Kidney epithelial cell (primary cell): ENCODE data around the gene AKT2. TPM values are rescaled to one million over a fixed set of nuclear protein-coding genes. Genes with fewer than 3 reads are reported as not detected.

Source experiments
- DNase-seq: peaks from one replicate; pipeline ENCODE4 v3.0.0-alpha.2; 2010; ENCODE audit warnings: low read depth
- H3K27me3 ChIP-seq: 2 replicates; pipeline ENCODE4 v1.6.0; 2011; ENCODE audit warnings: low read length; ENCODE audit not compliant: control insufficient read depth, insufficient read depth
- H3K36me3 ChIP-seq: 2 replicates; pipeline ENCODE4 v1.5.1; 2011; ENCODE audit warnings: low read length; ENCODE audit not compliant: control insufficient read depth, insufficient read depth
- H3K4me3 ChIP-seq: 2 replicates; pipeline ENCODE4 v1.5.1; 2011; ENCODE audit warnings: low read depth, mild to moderate bottlenecking, control low read depth, low read length
- total RNA-seq: library from RNA; depleted of rRNA; stranded (reverse); fragments of >200 nt; gene quantifications from 2 replicates; pipeline ENCODE4 v1.2.3, GENCODE V29; 2015
- TF ChIP-seq, protein P1 (sequence below): IDR thresholded peaks from 2 replicates; pipeline ENCODE4 v1.5.1; 2011; ENCODE audit warnings: mild to moderate bottlenecking, moderate library complexity, low read length, control low read depth, inconsistent platforms; ENCODE audit not compliant: insufficient read depth, poor library complexity, severe bottlenecking

AKT2 gene
- total RNA-seq, 1 donor from 2014 or later = 73.5 TPM

DNA sequence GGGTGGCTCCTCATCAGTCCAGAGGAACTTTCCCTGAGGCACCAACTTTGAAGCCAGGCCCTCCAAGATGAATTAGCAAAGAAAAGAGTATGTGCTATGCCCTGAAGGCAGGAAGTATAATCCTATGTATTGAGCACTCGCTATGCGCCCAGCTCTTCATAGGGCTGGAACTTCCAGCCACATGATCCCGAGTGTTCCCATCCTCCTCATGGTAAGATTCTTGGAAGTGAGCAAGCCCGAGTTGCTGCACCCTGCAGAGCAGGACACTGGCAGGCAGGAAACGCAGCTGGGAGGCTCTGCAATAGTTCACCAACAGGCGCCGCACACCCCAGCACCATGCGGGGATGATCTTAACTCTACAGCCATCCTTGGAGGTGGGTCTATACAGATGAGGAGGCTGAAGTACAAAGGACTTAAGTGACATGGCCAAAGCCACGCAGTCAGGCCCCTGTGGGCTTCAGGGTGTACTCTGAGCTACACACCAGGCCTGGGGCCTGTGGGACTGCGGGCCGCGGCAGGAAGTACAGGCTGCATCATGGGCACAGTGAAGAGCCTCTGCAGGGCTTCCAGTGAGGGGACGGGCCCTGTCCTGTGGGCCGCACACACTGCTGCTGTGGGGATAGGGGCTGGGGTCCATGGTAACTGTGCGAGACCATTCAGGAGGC is 37.9 kb upstream of the AKT2 start:
- H3K36me3 ChIP-seq = peaks cover 1% of the 10 kb centered on the region
- H3K4me3 ChIP-seq = no peak overlapping the region
- TF ChIP-seq, protein P1, sequence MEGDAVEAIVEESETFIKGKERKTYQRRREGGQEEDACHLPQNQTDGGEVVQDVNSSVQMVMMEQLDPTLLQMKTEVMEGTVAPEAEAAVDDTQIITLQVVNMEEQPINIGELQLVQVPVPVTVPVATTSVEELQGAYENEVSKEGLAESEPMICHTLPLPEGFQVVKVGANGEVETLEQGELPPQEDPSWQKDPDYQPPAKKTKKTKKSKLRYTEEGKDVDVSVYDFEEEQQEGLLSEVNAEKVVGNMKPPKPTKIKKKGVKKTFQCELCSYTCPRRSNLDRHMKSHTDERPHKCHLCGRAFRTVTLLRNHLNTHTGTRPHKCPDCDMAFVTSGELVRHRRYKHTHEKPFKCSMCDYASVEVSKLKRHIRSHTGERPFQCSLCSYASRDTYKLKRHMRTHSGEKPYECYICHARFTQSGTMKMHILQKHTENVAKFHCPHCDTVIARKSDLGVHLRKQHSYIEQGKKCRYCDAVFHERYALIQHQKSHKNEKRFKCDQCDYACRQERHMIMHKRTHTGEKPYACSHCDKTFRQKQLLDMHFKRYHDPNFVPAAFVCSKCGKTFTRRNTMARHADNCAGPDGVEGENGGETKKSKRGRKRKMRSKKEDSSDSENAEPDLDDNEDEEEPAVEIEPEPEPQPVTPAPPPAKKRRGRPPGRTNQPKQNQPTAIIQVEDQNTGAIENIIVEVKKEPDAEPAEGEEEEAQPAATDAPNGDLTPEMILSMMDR = no peak
- no peak for DNase-seq
- no peaks in the 10 kb centered on the region for H3K27me3 ChIP-seq

DNA sequence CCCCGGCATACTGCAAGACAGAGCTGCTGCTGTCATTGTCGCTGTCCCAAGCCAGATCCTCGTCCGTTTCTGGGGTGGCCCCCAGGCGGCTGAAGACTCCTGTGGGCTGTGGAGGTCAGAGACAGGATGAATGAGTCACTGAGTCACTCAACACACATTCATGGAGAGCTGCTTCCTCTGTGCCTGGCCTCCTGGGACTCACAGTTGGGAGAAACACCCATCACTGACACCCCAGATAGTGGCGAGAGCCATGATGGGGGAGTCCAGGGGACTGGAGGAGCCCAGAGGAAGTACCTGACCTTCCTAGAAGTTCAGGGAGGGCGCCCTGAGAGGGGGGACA is 37.1 kb upstream of the AKT2 start:
- TF ChIP-seq, protein P1 = no peak
- H3K27me3 ChIP-seq = no peaks in the 10 kb centered on the region
- H3K4me3 ChIP-seq = no peak overlapping the region
- no peak for DNase-seq
- peaks cover 1% of the 10 kb centered on the region for H3K36me3 ChIP-seq

DNA sequence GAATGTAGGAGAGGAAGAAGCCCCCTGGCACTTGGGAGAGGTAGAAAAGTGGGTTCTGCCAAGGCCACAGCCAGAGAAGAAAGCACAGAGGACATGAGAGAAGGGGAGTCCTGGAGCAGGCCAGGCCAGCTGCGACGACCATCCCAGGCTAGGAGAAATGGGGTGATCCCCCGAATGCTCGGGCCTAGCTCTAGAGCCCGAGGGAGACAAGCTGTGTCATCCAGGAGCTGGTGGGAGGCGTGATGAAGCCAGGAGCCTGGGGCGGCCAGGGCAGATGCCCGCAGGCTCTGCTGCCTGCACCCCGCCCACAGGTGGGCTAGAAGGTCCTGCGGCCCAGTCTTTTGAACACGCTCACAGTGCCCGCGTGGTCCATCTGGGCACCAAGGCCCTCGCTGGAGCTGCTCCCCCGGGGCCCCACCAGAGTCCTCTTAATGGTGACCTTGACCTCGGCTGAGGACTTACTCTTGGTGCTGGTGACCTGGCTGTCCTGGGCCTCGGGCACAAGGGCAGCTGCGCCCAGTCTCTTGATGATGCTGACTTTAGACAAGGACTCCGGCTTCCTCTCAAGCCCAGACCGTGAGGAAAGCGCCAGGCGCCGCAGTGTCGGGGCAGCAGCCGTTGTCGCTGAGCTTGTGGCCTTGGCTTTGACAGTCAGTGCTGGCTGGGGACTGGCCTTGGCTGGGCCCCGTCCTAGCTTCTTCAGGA is 36.6 kb upstream of the AKT2 start:
- DNase-seq = no peak
- H3K27me3 ChIP-seq = no peaks in the 10 kb centered on the region
- peaks cover 1% of the 10 kb centered on the region for H3K36me3 ChIP-seq
- TF ChIP-seq, protein P1 = no peak
- H3K4me3 ChIP-seq = no peak overlapping the region

DNA sequence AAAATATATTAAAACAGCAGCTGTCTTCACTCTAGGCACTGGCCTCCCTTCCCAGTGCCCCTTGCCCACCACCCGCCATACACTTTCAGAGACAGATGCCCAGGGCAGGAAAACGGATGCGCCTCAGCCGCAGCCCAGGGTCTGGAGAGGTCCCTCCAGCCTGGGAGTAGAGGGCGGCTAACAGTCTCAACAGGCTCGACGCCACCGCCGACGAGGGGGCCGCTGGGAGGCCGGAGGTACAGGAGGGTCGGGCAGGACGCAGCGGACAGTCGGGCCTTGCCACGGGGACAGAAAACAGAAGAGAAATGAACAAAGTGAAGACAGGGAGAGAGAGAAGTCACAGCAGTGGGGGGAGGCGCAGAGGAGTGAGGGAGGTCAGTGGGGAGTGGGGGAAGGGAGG is 35.9 kb upstream of the AKT2 start:
- Histone ChIP-seq H3K36me3 (peaks cover 1% of the 10 kb centered on the region), H3K27me3 (no peaks in the 10 kb centered on the region), H3K4me3 (no peak overlapping the region)
- TF ChIP-seq, protein P1 = no peak
- no peak for DNase-seq

DNA sequence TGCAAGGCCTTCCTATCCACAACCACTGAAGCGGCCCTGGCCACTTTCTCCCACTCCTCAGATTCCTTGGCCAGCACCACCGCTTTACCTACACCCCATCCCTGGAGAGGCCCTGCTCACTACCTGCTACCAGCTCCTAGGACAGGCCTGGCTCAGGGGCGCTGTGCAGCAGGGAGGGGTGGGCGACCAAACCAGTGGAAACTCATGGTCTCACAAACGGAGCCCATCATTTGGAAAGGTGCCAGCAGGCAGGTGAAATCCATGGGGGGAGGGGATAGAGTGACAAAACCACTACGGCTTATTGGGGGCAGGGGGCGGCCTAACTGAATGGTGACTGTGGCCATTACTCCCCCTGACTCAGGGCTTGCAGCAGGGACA is 35.4 kb upstream of the AKT2 start:
- Histone ChIP-seq H3K4me3 (no peak overlapping the region), H3K36me3 (peaks cover 1% of the 10 kb centered on the region), H3K27me3 (no peaks in the 10 kb centered on the region)
- TF ChIP-seq, protein P1 = no peak
- no peak for DNase-seq

DNA sequence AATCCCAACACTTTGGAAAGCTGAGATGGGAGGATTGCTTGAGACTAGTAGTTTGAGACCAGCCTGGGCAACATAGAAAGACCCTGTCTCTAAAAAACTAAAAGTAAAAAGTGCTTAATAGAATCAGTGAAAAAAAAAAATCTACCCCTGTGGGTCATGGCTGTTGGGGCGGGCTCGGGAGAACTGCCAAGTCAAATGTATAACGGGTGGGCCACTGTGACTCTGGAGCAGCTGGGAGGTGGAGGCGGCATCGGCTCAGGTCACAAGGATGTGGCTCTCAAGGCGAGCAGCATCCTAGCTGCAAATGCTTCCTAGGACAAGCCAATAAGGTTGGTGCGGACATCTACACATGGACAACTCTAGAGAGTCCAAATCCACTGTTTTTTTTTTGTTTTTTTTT is 32.2 kb upstream of the AKT2 start:
- H3K27me3 ChIP-seq = no peaks in the 10 kb centered on the region
- no peak overlapping the region for H3K4me3 ChIP-seq
- peaks cover 1% of the 10 kb centered on the region for H3K36me3 ChIP-seq
- TF ChIP-seq, protein P1 = no peak
- no peak for DNase-seq
